ENCODE results near the gene ZBTB46.
A peak's percentile ranks its signal among the peaks of the same experiment; 100 is the strongest.

ZBTB46 gene

GRCh38 chr20:63829945-63830835 is 874 bp downstream of the ZBTB46 start:
- no peak for DNase-seq (ENCODE audit: extremely low read depth, low read depth)
- H3K4me3 ChIP-seq (replicated peaks; ENCODE audit: low read depth, low read length), result peak overlapping the region; percentile 40
- TF ChIP-seq CTCF (IDR thresholded peaks at IDR 0.05; ENCODE audit: low read depth, low read length, missing control alignments), result no peak

- peak overlapping the region; percentile 40 for H3K4me3 ChIP-seq (replicated peaks; ENCODE audit: low read depth, low read length)
- DNase-seq (ENCODE audit: extremely low read depth, low read depth), result no peak
- no peak for TF ChIP-seq CTCF (IDR thresholded peaks at IDR 0.05; ENCODE audit: low read depth, low read length, missing control alignments)
Measured at GRCh38 chr20:63829603-63829944, 1.5 kb downstream of the ZBTB46 start.

DNA sequence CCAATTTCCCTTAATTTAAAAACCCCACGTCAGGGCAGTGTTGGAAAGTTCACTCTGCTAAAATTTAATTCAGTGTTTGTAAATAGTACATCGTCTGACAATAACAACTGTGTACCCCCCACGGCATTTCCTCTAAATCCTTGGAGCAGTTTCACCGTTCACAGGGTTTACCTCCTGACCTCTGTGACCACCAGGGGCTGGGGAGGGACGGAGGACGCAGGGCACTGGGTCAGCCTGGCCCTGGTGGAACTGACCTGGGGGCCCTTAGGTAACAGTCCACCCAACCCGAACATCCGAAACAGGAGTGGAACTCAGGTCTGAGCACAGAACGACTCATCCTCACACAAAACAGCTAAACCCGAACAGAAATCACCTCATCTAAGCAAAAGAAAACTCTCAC is 2.1 kb downstream of the ZBTB46 start:
- DNase-seq (ENCODE audit: extremely low read depth, low read depth), result no peak
- TF ChIP-seq CTCF (IDR thresholded peaks at IDR 0.05; ENCODE audit: low read depth, low read length, missing control alignments), result no peak
- H3K4me3 ChIP-seq (replicated peaks; ENCODE audit: low read depth, low read length), result no peak overlapping the region

GRCh38 chr20:63828545-63828944 is 2.5 kb downstream of the ZBTB46 start:
- TF ChIP-seq CTCF (IDR thresholded peaks at IDR 0.05; ENCODE audit: low read depth, low read length, missing control alignments), result no peak
- no peak for DNase-seq (ENCODE audit: extremely low read depth, low read depth)
- H3K4me3 ChIP-seq (replicated peaks; ENCODE audit: low read depth, low read length), result no peak overlapping the region

DNA sequence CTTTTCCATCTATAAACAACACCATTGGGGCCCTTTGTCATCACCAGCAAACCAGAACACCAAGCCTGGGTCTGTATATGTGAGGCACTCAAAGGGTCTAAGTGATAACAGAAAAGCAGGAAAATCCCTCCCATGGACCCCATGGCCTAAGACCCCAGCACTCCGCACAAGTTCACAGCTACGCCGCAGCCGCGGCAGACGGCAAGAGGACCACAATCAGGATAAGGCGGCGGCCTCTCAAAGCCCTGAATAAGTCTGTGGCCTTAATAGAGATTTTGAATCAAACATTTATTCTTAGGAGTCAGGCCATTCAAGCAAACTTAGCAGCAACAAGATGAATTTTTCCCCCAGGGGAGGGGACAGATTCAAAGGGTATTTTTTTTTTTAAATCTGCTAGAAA is 2.9 kb downstream of the ZBTB46 start:
- TF ChIP-seq CTCF (IDR thresholded peaks at IDR 0.05; ENCODE audit: low read depth, low read length, missing control alignments), result no peak
- H3K4me3 ChIP-seq (replicated peaks; ENCODE audit: low read depth, low read length), result no peak overlapping the region
- DNase-seq (ENCODE audit: extremely low read depth, low read depth), result no peak

DNA sequence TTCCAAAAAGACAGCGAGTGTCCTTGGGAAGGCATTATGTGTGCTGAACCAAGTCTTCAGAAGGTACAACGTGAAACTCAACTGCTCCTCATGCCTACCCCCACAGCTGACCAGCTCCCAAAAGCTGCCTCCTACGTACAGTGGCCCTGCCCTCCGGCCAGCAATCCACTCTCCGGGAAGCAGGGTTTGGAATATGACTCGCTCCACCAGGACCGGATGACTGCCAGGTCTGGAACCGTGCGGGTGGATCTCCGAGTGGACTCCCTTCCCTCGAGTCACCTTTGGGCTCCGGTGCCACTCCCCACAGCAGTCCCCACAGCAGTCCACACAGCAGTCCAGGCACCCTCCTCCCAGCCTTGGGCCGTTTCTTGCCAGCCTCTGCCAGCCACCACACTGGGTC is 4.3 kb downstream of the ZBTB46 start:
- TF ChIP-seq CTCF (IDR thresholded peaks at IDR 0.05; ENCODE audit: low read depth, low read length, missing control alignments), result no peak
- no peak for DNase-seq (ENCODE audit: extremely low read depth, low read depth)
- H3K4me3 ChIP-seq (replicated peaks; ENCODE audit: low read depth, low read length), result no peak overlapping the region

Measured in HFF-Myc (cell line).